B cell (primary cell): ENCODE results near the gene UBE2J1. TPM values are rescaled to one million over a fixed set of nuclear protein-coding genes. Genes with fewer than 3 reads are reported as not detected.

ENCODE experiments used
- ATAC-seq: fragments of 200-7000 bp; cut with Tn5 transposase; one replicate; pipeline ENCODE4 v1.10.0; 2021; ENCODE audit warnings: low read depth, mild to moderate bottlenecking, moderate number of reproducible peaks, moderate library complexity
- CTCF ChIA-PET: fragments of 350-600 bp; sonication (Branson Sonifier 250); formaldehyde crosslinking; loops from one replicate; lab custom pipeline; 2021; ENCODE audit warnings: antibody characterized with exemption, inconsistent platforms; lab: Charles Lee
- POLR2A ChIA-PET: fragments of 350-600 bp; sonication (Branson Sonifier 250); formaldehyde crosslinking; loops from one replicate; lab custom pipeline; 2021; ENCODE audit warnings: antibody characterized with exemption; lab: Charles Lee
- DNase-seq: peaks from one replicate; pipeline ENCODE4 v3.0.0; 2013
- H2AFZ ChIP-seq: 2 replicates; pipeline ENCODE4 v1.6.1; 2012; ENCODE audit warnings: mild to moderate bottlenecking, low read depth, low read length; ENCODE audit not compliant: insufficient read depth, poor library complexity, severe bottlenecking
- H3K27ac ChIP-seq, 2 donors: 1 replicate in 1 of 2; 2 replicates in 1 of 2; pipeline ENCODE4 v1.5.1; 2012 to 2013; ENCODE audit warnings: low read length in 2 of 2, mild to moderate bottlenecking in 2 of 2, moderate library complexity in 1 of 2
- H3K27me3 ChIP-seq, 4 experiments: fragments of 200-600 bp in 1 of 4; sonication (generic) in 1 of 4; replicated peaks in 1 of 4; 1 replicate in 2 of 4; 2 replicates in 2 of 4; pipeline versions ENCODE4 v1.6.1 to v1.7.0; 2013 to 2016; ENCODE audit warnings: low read length in 3 of 4, mild to moderate bottlenecking in 2 of 4, mixed read lengths in 1 of 4, moderate library complexity in 1 of 4; ENCODE audit not compliant: insufficient read depth in 4 of 4, control insufficient read depth in 3 of 4; ENCODE audit errors: control extremely low read depth in 1 of 4
- H3K36me3 ChIP-seq, 2 experiments: replicated peaks in 1 of 2; 1 replicate in 1 of 2; 2 replicates in 1 of 2; pipeline versions ENCODE4 v1.6.1 to v1.7.1; 2013; ENCODE audit warnings: low read length in 1 of 2; ENCODE audit not compliant: insufficient read depth in 2 of 2, control insufficient read depth in 1 of 2; ENCODE audit errors: control extremely low read depth in 1 of 2, extremely low read depth in 1 of 2
- H3K4me1 ChIP-seq, 2 donors: fragments of 200-600 bp in 1 of 2; sonication (generic) in 1 of 2; 1 replicate in 1 of 2; 2 replicates in 1 of 2; pipeline versions ENCODE4 v1.5.1 to v1.6.1; 2013 to 2017; ENCODE audit warnings: low read length in 2 of 2; ENCODE audit not compliant: control insufficient read depth in 2 of 2, insufficient read depth in 2 of 2
- H3K4me2 ChIP-seq: replicated peaks from 2 replicates; pipeline ENCODE3; 2012; ENCODE audit warnings: mild to moderate bottlenecking, low read depth, low read length; ENCODE audit not compliant: poor library complexity, severe bottlenecking
- H3K4me3 ChIP-seq, 5 experiments: fragments of 200-600 bp in 1 of 5; sonication (generic) in 1 of 5; 1 replicate in 3 of 5; 2 replicates in 2 of 5; pipeline versions ENCODE4 v1.5.1 to v1.7.0; 2011 to 2016; ENCODE audit warnings: low read length in 4 of 5, mild to moderate bottlenecking in 4 of 5, low read depth in 2 of 5, control low read depth in 1 of 5, moderate library complexity in 1 of 5; ENCODE audit not compliant: insufficient read depth in 1 of 5; ENCODE audit errors: control extremely low read depth in 1 of 5, extremely low read depth in 1 of 5
- H3K79me2 ChIP-seq: fragments of 200-600 bp; sonication (generic); one replicate; pipeline ENCODE4 v1.6.0; 2016; ENCODE audit warnings: low read length; ENCODE audit not compliant: control insufficient read depth, insufficient read depth
- H3K9ac ChIP-seq: fragments of 200-600 bp; sonication (generic); 2 replicates; pipeline ENCODE4 v1.6.1; 2017; ENCODE audit warnings: mild to moderate bottlenecking, low read length, moderate library complexity
- H3K9me3 ChIP-seq, 3 donors: one replicate each; pipeline versions ENCODE4 v1.6.1 to v1.7.1; 2013; ENCODE audit warnings: low read length in 2 of 3; ENCODE audit not compliant: control insufficient read depth in 2 of 3, insufficient read depth in 1 of 3; ENCODE audit errors: control extremely low read depth in 1 of 3
- H4K20me1 ChIP-seq: 2 replicates; pipeline ENCODE4 v1.6.0; 2012; ENCODE audit warnings: mild to moderate bottlenecking, low read length; ENCODE audit not compliant: insufficient read depth, control insufficient read depth, poor library complexity, severe bottlenecking
- H3K27ac Mint-ChIP-seq: one replicate; pipeline ENCODE4 v1.8.0; 2021; ENCODE audit warnings: mixed read lengths
- H3K27me3 Mint-ChIP-seq: one replicate; pipeline ENCODE4 v1.8.0; 2021; ENCODE audit warnings: mixed read lengths
- H3K4me1 Mint-ChIP-seq: one replicate; pipeline ENCODE4 v1.8.0; 2021; ENCODE audit warnings: mixed read lengths
- H3K4me3 Mint-ChIP-seq: one replicate; pipeline ENCODE4 v1.8.0; 2021; ENCODE audit warnings: mixed read lengths
- H3K9me3 Mint-ChIP-seq: one replicate; pipeline ENCODE4 v1.8.0; 2022; ENCODE audit warnings: mixed read lengths; ENCODE audit not compliant: insufficient read depth
- CTCF ChIP-seq: fragments of 200-600 bp; IDR thresholded peaks from one replicate; pipeline ENCODE4 v1.8.0; 2022; ENCODE audit warnings: antibody characterized with exemption, mild to moderate bottlenecking
- EZH2 ChIP-seq: IDR thresholded peaks from 2 replicates; pipeline ENCODE4 v1.6.1; 2012; ENCODE audit warnings: borderline replicate concordance, low read depth, mild to moderate bottlenecking, moderate library complexity, low read length; ENCODE audit not compliant: insufficient read depth, poor library complexity, severe bottlenecking
- WGBS: methylation state at CpG from one replicate; pipeline ENCODE4 v1.1.5; 2013; ENCODE audit warnings: missing lambda C conversion rate; ENCODE audit not compliant: insufficient coverage; 5-methylcytosine and 5-hydroxymethylcytosine counted together
- intact Hi-C: fragments of 100-400 bp; cut with micrococcal nuclease; formaldehyde crosslinking; loops from one replicate; pipeline ENCODE4 v1.10.0; 2022
- polyA plus RNA-seq: library from polyadenylated mRNA; depleted of rRNA; stranded (reverse); fragments of >200 nt; gene quantifications from 2 replicates; pipeline ENCODE4 v1.2.3, GENCODE V29; 2012
- total RNA-seq, 2 donors: library from RNA; stranded (reverse); fragments of 120-200 nt in 1 of 2; gene quantifications; 1 replicate in 1 of 2; 2 replicates in 1 of 2; pipeline versions ENCODE4 v1.2.3 to v1.2.4, GENCODE V29; 2013 to 2022

UBE2J1 gene
- total and polyA plus RNA-seq, 2 donors (not counting 1 experiment from before 2014, with no cell fraction given) = 31.1 to 55.6 TPM

DNA sequence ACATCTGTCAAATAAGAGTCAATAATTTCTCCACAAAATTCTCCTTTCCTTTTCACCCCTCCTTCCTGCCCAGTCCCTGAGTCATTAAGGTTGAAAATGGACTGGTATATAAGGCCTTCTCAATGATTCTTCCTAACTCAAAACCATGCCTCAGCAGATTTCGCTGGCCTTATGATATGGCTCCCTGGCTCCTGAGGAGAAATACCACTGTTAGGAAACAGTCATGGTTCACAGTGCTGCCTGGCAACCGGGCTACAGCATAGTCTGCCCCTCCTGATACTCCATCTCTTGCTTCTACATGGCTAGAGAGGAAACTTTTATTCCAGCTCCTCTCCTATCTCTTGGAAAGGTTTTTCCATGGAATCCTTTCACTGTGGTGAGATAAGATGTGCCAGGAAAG, 4.7 kb downstream of the UBE2J1 start:
- Histone ChIP-seq H2AFZ (no peak overlapping the region), H3K27ac (peak overlapping the region in 1 of 2 donors; percentile 47), H3K4me3 (no peak overlapping the region), H3K27me3 (no peaks in the 10 kb centered on the region), H3K9me3 (peaks cover 0 to 3% (median 0%) of the 10 kb centered on the region in 3 donors), H3K4me2 (peak overlapping the region; percentile 74), H3K79me2 (peaks cover 94% of the 10 kb centered on the region), H4K20me1 (peaks cover 72% of the 10 kb centered on the region), H3K4me1 (peaks cover 58 to 71% of the 10 kb centered on the region in 2 donors), H3K36me3 (peaks cover 0 to 34% of the 10 kb centered on the region in 2 experiments), H3K9ac (no peak overlapping the region)
- Mint-ChIP-seq H3K4me3 (no peak overlapping the region), H3K9me3 (no peaks in the 10 kb centered on the region), H3K27ac (peak overlapping the region; percentile 69), H3K27me3 (no peaks in the 10 kb centered on the region), H3K4me1 (peaks cover 72% of the 10 kb centered on the region)
- DNase-seq (no peak), ATAC-seq (no peak)
- TF ChIP-seq EZH2 (no peak), CTCF (no peak)
- intact Hi-C loops = no loop called here
- CTCF ChIA-PET = interaction anchor here (0.9 to 11.4 kb wide), 4 partner anchors 17 to 365 kb away, joined by 3 to 141 read pairs (median 52); no protein-coding TSS in a partner anchor
- 38% methylated on average over 1 of the region's 2 CpGs for WGBS
- POLR2A ChIA-PET = interaction anchor here (1.1 kb wide), 1 partner anchor 10 kb away, joined by 5 read pairs; no protein-coding TSS in a partner anchor

GRCh38 chr6:89346433-89346832, 6.1 kb downstream of the UBE2J1 start:
- H3K27ac ChIP-seq = no peak overlapping the region
- WGBS = 95% methylated on average over 3 of the region's 4 CpGs
- peaks cover 56 to 71% of the 10 kb centered on the region in 2 donors for H3K4me1 ChIP-seq
- ATAC-seq = no peak
- H2AFZ ChIP-seq = no peak overlapping the region
- ChIA-PET POLR2A (interaction anchor here (1.3 kb wide), 1 partner anchor 265 kb away, joined by 3 read pairs; no protein-coding TSS in a partner anchor), CTCF (interaction anchor here (1.2 to 11.4 kb wide), 4 partner anchors 9 to 364 kb away, joined by 3 to 141 read pairs (median 52); no protein-coding TSS in a partner anchor)
- peaks cover 85% of the 10 kb centered on the region for H4K20me1 ChIP-seq
- no peak for DNase-seq
- Mint-ChIP-seq H3K4me1 (peaks cover 65% of the 10 kb centered on the region), H3K4me3 (no peak overlapping the region), H3K9me3 (no peaks in the 10 kb centered on the region), H3K27me3 (no peaks in the 10 kb centered on the region), H3K27ac (no peak overlapping the region)
- TF ChIP-seq CTCF (no peak), EZH2 (no peak)
- peaks cover 0 to 3% (median 0%) of the 10 kb centered on the region in 3 donors for H3K9me3 ChIP-seq
- no peaks in the 10 kb centered on the region for H3K27me3 ChIP-seq
- intact Hi-C loops = no loop called here
- no peak overlapping the region for H3K4me3 ChIP-seq
- no peak overlapping the region for H3K4me2 ChIP-seq
- no peak overlapping the region for H3K9ac ChIP-seq
- peaks cover 88% of the 10 kb centered on the region for H3K79me2 ChIP-seq
- H3K36me3 ChIP-seq = peaks cover 4 to 44% of the 10 kb centered on the region in 2 experiments
